DOHH2 (cell line): ENCODE results near the gene HACL1.

ENCODE experiments used
- H3F3A ChIP-seq: fragments of 200-600 bp; sonication (generic), shearing (Covaris generic); 2 replicates; pipeline ENCODE4 v1.6.0; 2016; ENCODE audit warnings: antibody characterized with exemption, mild to moderate bottlenecking; ENCODE audit not compliant: control insufficient read depth, insufficient read depth
- H3K27ac ChIP-seq: fragments of 200-600 bp; sonication (generic); 2 replicates; pipeline ENCODE4 v1.5.1; 2014; ENCODE audit warnings: low read depth, mild to moderate bottlenecking, low read length, moderate library complexity
- H3K27me3 ChIP-seq: fragments of 200-600 bp; sonication (generic); 2 replicates; pipeline ENCODE4 v1.6.1; 2014; ENCODE audit warnings: mild to moderate bottlenecking, low read length, mixed read lengths; ENCODE audit not compliant: control insufficient read depth
- H3K36me3 ChIP-seq: fragments of 200-600 bp; sonication (generic); 2 replicates; pipeline ENCODE4 v1.6.1; 2014; ENCODE audit warnings: mild to moderate bottlenecking, low read length, moderate library complexity, mixed read lengths; ENCODE audit not compliant: control insufficient read depth
- H3K4me1 ChIP-seq: fragments of 200-600 bp; sonication (generic); 2 replicates; pipeline ENCODE4 v1.6.1; 2014; ENCODE audit warnings: mild to moderate bottlenecking, low read length, mixed read lengths; ENCODE audit not compliant: control insufficient read depth
- H3K4me2 ChIP-seq: fragments of 200-600 bp; sonication (generic); 2 replicates; pipeline ENCODE4 v1.6.0; 2014; ENCODE audit warnings: mild to moderate bottlenecking, low read length, moderate library complexity
- H3K4me3 ChIP-seq: fragments of 200-600 bp; sonication (generic); 2 replicates; pipeline ENCODE4 v1.5.1; 2014; ENCODE audit warnings: mild to moderate bottlenecking, low read length, mixed read lengths
- H3K79me2 ChIP-seq: fragments of 200-600 bp; sonication (generic); 2 replicates; pipeline ENCODE4 v1.6.1; 2014; ENCODE audit warnings: mild to moderate bottlenecking, low read length, mixed read lengths; ENCODE audit not compliant: control insufficient read depth
- H3K9me2 ChIP-seq: fragments of 200-600 bp; sonication (generic); replicated peaks from 2 replicates; pipeline ENCODE4 v1.6.1; 2014; ENCODE audit warnings: mild to moderate bottlenecking, low read length, mixed read lengths; ENCODE audit not compliant: control insufficient read depth
- H3K9me3 ChIP-seq: fragments of 200-600 bp; sonication (generic); 2 replicates; pipeline ENCODE4 v1.6.1; 2014; ENCODE audit warnings: antibody characterized with exemption, low read length, mixed read lengths; ENCODE audit not compliant: control insufficient read depth, insufficient read depth
- H4K20me1 ChIP-seq: fragments of 200-600 bp; sonication (generic); 2 replicates; pipeline ENCODE4 v1.6.0; 2014; ENCODE audit warnings: low read depth, mild to moderate bottlenecking, antibody characterized with exemption, low read length, moderate library complexity; ENCODE audit not compliant: control insufficient read depth, insufficient read depth
- EZH2phosphoT487 ChIP-seq: fragments of 200-600 bp; sonication (generic); IDR thresholded peaks from 2 replicates; pipeline ENCODE4 v1.6.1; 2017; ENCODE audit warnings: borderline replicate concordance, mild to moderate bottlenecking, antibody characterized with exemption, low read length, moderate library complexity, mixed read lengths
- TF ChIP-seq, protein P1 (sequence below): fragments of 200-600 bp; sonication (generic); IDR thresholded peaks from one replicate; pipeline ENCODE4 v1.5.1; 2014; ENCODE audit warnings: antibody characterized with exemption, mild to moderate bottlenecking, low read depth, low read length; ENCODE audit not compliant: poor library complexity, severe bottlenecking

HACL1 gene

GRCh38 chr3:15645246-15645645 is 43.9 kb upstream of the HACL1 start:
- Histone ChIP-seq H3K9me3 (no peaks in the 10 kb centered on the region), H3K27me3 (no peaks in the 10 kb centered on the region), H3K36me3 (no peaks in the 10 kb centered on the region), H4K20me1 (no peaks in the 10 kb centered on the region), H3K4me2 (no peak overlapping the region), H3K4me1 (peaks cover 21% of the 10 kb centered on the region), H3K9me2 (no peaks in the 10 kb centered on the region), H3F3A (no peaks in the 10 kb centered on the region), H3K79me2 (no peaks in the 10 kb centered on the region), H3K4me3 (no peak overlapping the region), H3K27ac (no peak overlapping the region)
- no peak for TF ChIP-seq EZH2phosphoT487
- TF ChIP-seq, protein P1, sequence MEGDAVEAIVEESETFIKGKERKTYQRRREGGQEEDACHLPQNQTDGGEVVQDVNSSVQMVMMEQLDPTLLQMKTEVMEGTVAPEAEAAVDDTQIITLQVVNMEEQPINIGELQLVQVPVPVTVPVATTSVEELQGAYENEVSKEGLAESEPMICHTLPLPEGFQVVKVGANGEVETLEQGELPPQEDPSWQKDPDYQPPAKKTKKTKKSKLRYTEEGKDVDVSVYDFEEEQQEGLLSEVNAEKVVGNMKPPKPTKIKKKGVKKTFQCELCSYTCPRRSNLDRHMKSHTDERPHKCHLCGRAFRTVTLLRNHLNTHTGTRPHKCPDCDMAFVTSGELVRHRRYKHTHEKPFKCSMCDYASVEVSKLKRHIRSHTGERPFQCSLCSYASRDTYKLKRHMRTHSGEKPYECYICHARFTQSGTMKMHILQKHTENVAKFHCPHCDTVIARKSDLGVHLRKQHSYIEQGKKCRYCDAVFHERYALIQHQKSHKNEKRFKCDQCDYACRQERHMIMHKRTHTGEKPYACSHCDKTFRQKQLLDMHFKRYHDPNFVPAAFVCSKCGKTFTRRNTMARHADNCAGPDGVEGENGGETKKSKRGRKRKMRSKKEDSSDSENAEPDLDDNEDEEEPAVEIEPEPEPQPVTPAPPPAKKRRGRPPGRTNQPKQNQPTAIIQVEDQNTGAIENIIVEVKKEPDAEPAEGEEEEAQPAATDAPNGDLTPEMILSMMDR, result no peak

DNA sequence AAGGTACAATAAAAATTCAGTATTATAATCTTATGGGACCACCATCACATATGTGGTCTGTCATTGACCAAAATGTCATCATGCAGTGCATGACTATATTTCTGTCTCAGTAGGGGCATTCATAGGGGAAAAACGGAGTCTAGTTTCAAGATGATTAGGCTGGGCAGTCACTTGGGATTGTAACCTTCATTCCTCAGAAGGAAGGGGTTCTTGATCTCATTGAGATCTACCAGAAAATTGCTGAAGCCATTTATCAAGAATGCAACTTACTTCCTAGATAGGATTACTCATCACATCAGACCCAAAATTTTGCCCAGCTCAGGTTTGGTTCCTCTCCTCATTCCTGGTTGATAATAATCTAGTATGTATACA is 37.5 kb upstream of the HACL1 start:
- Histone ChIP-seq H3K9me3 (no peaks in the 10 kb centered on the region), H3K79me2 (no peaks in the 10 kb centered on the region), H3K4me1 (peaks cover 6% of the 10 kb centered on the region), H3K36me3 (no peaks in the 10 kb centered on the region), H3K4me3 (no peak overlapping the region), H4K20me1 (no peaks in the 10 kb centered on the region), H3K27me3 (no peaks in the 10 kb centered on the region), H3K27ac (no peak overlapping the region), H3K9me2 (no peaks in the 10 kb centered on the region), H3K4me2 (no peak overlapping the region), H3F3A (no peaks in the 10 kb centered on the region)
- TF ChIP-seq, protein P1, result no peak
- no peak for TF ChIP-seq EZH2phosphoT487

DNA sequence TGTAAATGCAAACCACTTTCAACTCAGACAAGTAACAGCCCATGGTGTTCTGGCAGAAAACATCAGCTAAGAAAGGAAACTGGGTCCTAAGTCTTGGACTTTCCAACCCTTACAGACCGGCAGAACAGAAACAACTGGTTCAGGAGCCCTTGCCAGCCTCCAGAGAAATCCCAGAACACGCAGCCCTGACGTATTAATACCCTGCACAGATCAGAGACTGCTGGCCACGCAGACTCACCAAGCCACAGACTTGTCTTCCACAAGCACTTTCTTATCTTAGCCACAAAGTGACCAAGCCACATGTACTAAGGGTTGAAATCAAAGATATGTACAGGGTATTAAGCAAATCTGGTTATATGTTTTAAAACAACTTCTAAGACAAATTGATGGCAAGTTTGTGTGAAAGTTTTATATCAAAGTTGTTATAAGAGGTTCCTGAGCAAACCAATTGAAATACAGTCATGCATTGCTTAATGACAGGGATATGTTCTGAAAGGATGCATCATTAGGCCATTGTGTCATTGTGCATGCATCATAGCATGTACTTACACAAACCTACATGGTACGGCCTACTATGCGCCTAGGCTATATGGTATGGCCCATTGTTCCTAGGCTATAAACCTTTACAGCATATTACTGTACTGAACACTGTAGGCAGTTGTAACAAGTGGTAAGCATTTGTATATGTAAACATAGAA is 37.0 kb upstream of the HACL1 start:
- Histone ChIP-seq H3K9me3 (no peaks in the 10 kb centered on the region), H3K4me1 (peaks cover 6% of the 10 kb centered on the region), H3F3A (no peaks in the 10 kb centered on the region), H3K27me3 (no peaks in the 10 kb centered on the region), H3K4me2 (no peak overlapping the region), H3K27ac (no peak overlapping the region), H4K20me1 (no peaks in the 10 kb centered on the region), H3K79me2 (no peaks in the 10 kb centered on the region), H3K9me2 (no peaks in the 10 kb centered on the region), H3K4me3 (no peak overlapping the region), H3K36me3 (no peaks in the 10 kb centered on the region)
- TF ChIP-seq EZH2phosphoT487, result no peak
- TF ChIP-seq, protein P1, result no peak
